PC-9 (cell line): ENCODE measurements around the gene ZMYM3.

Source experiments
- CTCF ChIP-seq: fragments of 200-600 bp; sonication (generic); conservative IDR thresholded peaks from 2 replicates; pipeline ENCODE4 v1.6.1; 2017; ENCODE audit warnings: mixed run types, antibody characterized with exemption, mild to moderate bottlenecking, moderate library complexity
- EZH2 ChIP-seq: fragments of 200-600 bp; sonication (generic); IDR thresholded peaks from 2 replicates; pipeline ENCODE4 v1.8.0; 2017; ENCODE audit warnings: antibody characterized with exemption, low read depth

- TF ChIP-seq CTCF (no peak), EZH2 (no peak)
Observed at GRCh38 chrX:71221145-71221544, 32.8 kb downstream of the ZMYM3 start.
